HG02840 (cell line): ENCODE data around the gene SPINK7.

ENCODE experiments used
- ATAC-seq: cut with Tn5 transposase; IDR thresholded peaks from one replicate; pipeline ENCODE4 v1.9.1; 2021; ENCODE audit warnings: mild to moderate bottlenecking, moderate library complexity, moderate number of reproducible peaks; ENCODE audit not compliant: unreplicated experiment, low FRiP score

Gene SPINK7

DNA sequence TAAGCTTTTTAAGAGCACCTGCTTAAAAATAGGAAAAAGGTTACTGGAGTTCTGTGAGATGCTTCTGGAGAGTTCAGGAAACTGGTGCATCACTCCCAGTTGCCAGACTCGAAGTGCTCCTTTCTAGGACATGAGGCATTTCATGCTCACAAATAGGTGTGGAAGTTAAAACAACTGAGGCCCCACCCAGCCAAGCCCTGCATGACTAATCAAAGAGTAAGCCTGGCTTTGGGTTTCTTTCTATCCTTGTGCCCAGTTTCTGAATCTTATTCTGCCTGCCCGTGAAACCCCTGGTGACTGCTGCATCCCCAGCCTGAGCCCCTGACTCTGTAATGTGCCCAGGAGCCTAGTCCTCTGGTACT, 30.8 kb downstream of the SPINK7 start:
- no peak for ATAC-seq

DNA sequence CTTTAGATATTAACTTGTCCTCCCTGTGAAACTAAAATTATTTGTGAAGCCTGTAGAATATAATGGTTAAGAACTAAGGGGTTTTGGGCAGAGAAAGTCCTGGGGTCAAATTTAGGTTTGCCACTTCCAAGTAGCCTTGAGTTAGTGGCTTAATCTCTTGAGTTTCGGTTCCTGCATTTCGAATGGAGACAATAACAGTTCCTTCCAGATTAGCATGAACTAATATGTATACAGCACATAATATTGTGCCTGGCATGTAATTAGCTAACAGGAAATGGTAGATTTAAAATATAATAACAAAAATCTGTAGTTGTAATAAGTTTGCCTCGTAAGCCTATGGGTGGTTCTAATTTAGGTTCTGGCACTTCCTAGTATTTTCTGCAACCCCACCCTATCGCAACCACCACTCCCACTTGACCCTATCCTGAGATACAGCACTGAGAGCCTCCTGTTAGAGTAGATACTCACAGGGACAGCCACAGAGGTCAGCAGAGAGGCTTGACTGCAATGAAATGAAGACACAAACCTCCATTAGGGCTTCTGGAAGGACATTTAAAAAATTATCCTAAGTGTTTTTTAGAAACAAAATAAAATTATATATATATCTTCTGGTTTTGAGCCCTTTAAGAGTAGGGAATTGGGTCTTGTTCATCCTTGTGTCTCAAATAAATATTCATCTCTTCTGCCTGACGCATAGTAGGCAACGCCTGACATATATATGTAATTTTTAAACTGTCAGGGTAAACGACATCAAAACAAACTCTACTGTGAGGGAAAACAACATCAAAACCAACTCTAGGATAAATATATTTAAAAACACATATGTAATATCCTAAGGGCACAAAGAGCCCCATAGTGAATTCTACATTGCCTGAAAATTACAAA, 31.6 kb downstream of the SPINK7 start:
- no peak for ATAC-seq

DNA sequence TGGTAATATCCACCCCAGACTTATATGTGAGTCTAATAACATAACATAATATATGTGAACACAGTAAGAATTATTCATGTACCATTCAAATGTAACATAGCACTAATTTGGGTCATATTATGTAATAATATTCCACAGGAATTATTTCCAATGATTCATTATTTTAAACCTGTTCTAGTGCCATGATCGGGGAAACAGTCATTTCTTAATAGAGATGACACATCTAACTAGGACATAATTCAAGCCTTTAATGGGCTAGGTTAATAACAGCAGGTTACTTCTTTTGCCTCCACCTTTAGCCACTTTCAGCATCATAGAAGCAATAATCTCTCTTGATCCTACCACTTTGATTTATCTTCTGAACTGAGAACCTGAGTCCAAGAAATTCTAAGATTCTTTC, 35.5 kb downstream of the SPINK7 start:
- ATAC-seq = no peak

DNA sequence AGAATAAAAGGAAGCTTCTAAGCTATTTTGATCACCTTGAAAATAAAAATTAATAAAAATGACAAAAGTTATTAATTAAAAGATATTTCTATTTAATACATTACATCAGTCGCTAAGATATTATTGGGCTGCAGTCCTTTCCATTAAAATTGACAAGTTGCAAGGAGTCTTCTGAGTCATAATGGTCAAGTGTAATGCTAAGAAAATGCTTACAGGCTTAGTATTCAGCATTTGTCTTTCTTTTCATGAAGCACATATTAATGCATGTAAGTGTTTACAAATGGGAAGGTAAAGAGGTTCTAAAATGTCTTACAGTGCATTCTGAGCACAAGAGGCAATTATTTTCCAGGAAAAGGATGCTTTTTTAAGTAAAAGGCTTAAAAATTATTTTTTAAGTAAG, 40.5 kb downstream of the SPINK7 start:
- no peak for ATAC-seq

DNA sequence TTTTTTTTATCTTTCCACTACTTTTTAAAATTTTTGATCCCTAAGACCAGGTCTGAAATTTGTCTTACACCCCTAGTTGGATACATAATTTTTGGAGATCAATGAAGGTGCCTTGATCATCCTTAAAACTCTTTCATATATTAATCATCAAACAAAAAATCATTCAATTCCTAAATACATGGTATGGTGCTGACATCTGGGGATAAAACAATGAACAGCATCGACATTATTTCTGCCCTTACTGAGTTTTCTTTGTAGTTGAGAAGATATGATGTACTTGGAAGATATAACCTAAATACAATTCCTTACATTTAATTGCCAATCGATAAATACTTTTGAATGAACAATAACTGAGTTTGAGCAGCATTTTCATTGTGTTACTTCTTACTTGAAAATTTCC, 41.4 kb downstream of the SPINK7 start:
- no peak for ATAC-seq

DNA sequence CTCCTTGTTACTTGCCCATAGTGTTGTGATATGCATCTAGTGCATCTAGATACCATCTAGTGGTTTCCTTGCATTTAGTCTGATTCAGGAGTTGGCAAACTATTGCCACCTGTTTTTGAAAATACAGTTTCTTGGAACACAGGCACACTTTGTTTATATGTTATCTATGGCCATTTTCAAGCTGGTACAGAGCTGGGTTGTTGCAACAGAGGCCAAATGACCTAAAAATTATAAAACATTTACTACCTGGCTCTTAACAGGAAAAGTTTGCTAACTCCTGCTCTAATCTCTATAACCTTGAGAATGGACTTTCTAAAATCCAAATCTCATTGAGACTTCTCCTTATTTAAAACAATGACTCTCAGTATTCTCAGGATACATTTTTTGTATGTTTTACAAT, 52.1 kb downstream of the SPINK7 start:
- no peak for ATAC-seq
